GM19328 (cell line): ENCODE results near the gene IL34.

Experiments used
- ATAC-seq: cut with Tn5 transposase; IDR thresholded peaks from one replicate; pipeline ENCODE4 v1.9.1; 2021; ENCODE audit warnings: mild to moderate bottlenecking, moderate library complexity; ENCODE audit not compliant: unreplicated experiment

The IL34 gene

GRCh38 chr16:70676675-70677498, 30.5 kb downstream of the IL34 start:
- no peak for ATAC-seq

- ATAC-seq: no peak
Observed at GRCh38 chr16:70677499-70678120, 31.3 kb downstream of the IL34 start.

DNA sequence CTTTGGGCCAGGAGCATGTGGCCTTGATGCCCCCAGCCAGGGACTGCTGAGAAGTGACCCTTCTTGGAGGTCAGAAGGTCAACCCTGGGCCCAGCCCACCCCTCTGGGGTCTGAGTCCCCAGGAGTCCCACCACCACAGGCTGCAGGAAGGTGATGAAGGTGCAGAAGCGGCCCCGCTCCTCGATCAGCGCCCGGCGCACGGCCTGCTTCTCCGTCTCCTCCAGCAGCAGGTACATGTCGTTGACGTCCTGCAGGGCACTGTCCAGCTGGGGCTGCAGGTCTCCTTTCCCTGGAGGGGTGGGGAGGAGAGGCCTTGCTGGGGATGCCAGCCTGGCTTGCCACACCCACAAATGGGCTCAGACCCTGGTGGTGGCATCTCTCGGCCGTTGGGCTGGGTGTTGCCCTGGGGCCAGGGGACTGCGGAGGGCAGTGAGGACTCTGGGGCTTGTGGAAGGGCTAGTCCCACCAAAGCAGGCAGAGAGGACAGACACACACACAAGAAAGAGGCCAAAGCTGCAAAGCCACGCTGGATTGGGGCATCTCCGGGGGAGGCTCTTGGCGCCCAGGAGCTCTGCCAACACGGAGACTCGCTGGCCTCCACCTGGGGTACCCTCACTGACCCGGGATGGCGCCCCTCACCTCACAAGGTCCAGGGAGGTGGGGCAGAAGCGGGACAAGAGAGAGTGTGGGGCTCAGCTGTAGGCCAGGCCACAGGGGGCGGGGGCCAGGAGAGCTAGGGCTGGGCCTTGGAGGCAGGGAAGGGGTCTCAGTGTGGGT, 31.9 kb downstream of the IL34 start:
- no peak for ATAC-seq

- no peak for ATAC-seq
Observed at GRCh38 chr16:70678898-70679670, 32.7 kb downstream of the IL34 start.

DNA sequence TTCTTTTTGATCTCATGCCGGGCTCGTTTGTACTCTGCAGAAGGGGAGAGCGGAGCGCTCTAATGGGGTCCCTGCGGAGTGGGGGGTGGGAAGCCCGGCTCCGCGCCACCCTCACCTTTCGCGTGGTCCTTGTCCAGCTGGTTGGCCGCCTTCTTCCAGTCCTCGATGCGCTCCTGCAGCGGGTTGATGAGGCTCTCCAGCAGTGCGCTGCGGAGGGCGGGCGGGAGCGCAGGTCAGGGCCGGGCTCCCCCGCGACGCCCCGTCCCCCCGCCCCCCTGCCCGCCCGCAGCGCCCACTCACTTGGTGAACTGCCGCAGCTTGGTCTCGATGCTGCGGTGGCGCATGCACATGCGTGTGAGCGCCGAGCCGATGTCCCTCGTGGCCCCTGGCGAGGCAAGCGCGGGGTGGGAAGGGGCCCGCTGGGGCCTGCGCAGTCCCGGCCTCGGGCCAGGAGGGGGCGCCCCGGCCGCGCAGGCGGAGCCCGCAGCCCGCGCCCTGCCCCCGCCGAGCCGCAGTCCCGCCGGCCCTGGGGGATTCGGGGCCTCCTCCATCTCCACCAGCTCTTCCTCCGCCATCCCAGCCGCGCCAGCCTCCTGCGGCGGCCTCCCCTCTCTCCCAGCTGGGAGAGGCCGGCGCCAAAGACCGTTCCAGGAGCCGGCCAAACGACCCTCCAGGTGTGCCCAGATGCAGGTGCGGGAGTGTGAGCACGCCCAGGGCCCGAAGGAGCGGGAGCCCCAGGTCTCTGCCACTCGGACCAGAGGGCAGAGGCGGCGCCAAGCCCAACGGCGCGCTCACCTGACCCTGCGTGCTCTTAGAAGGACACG, 33.5 kb downstream of the IL34 start:
- ATAC-seq: no peak

DNA sequence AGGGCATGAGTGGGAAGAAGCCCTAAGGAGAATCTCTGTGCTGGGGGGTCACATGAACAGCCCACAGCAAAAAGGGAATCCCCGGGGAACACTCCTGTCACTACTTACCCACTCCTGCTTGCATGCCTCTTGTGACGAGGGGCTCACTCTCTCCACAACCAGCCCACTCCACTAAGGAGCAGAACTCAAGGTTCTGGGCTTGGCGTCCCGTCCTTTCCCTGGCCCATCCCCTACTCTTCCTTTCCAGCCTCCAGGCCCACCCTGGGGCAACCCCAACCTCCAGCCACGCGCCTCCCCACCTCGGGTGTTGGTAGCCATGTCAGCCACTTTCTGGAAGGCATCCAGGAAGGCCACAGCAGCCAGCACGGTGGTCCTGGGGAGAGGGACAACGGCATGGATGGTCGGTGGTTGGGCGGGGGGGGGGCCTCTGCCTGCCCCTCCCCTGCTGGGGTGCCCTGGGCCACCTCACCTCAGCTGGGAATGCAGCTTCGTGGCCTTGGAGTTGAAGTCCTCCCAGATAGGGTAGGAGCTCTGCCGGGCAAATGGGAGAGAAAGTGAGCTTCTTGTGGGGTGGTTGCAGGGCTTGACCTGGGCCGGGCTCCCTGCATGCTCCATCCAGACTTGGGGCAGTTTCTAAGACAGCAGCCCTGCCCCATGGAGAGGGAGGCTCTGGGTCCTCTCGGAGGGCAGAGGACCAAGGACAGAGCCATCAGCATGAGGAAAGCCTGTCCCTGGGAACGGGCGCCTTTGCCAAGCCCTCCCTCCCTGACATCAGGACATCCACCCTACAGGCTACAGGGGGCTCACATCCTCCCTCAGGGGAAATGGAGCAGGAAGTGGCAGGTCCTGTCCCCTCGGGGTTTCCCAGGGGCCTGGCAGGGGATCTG, 34.4 kb downstream of the IL34 start:
- ATAC-seq: no peak

GRCh38 chr16:70681382-70682238, 35.3 kb downstream of the IL34 start:
- ATAC-seq: no peak

GRCh38 chr16:70682239-70683145, 36.1 kb downstream of the IL34 start:
- no peak for ATAC-seq

- no peak for ATAC-seq
Observed at GRCh38 chr16:70683146-70683944, 37.0 kb downstream of the IL34 start.

- ATAC-seq: no peak
Observed at GRCh38 chr16:70684146-70685060, 38.0 kb downstream of the IL34 start.

DNA sequence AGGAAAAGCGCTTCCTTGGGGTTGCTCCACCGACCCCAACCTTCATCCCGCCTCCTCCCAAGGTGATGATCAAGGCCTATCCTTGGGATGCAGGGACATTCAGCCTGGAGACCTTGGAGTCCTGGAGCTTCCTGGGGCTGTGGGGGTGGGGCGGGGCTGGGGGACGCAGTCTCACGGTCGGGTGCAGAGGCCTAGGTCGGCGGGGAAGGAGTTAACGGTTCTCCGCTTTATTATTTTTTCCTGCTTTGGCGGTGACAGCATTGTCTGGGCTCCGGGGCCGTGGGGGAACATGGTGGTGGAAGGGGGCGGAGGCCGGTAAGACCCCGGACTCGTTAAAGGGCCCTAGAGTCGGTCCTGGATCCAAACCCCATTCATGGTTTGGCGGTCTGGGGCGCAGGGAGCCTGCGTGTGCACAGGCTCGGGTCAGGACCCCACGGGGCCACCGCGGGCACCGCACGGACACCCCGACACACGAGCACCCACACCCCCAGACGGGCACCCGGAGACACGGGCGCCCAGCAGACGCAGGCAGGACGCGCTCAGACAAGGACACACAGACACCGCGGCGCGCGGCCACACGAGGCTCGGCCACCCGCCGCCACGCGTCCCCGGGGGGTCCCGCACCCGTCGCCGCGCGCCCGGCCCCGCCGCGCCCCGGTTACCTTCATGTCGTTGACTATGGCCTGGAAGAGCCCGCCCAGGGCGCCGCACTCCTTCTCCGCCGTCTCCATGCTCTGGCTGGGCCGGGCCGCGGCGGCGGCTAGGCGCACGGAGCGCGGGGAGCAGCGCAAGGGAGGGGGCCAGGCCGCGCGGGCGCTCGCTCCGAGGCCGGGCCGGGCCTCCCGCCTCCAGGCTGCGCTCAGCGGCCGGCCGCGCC, 38.9 kb downstream of the IL34 start:
- no peak for ATAC-seq

DNA sequence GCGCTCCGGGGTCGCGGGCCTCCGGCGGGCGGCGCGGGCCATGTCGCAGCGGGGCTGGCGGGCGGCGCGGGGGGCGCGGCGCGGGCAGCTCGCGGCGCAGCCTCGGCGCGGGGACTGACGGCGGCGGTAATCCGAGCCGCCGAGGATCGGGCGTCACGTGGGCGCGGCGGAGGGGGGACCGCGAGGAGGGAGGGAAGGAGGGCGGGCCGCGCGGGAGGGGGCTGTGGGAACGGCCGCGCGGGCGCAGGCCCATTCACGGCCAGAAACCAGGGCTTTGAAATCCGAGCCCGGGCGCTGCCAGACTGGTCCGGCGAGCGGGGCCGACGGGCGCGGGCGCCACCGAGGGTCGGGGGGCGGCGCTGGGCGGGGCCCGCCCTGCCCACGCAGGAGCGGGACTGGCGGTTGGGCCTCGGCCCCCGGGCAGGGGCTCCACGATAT, 39.6 kb downstream of the IL34 start, which contains the start of gene MTSS2:
MTSS2 (minus strand) TSS at position 116 of the 438 bp plus-strand sequence. CDS start 262 bp downstream, outside the sequence.
- ATAC-seq: no peak

GRCh38 chr16:70686376-70687101, 40.2 kb downstream of the IL34 start:
- no peak for ATAC-seq
